ENCODE results near the gene TMEM88.

TMEM88 gene

GRCh38 chr17:7833795-7834541, 20.9 kb upstream of the TMEM88 start, which contains the start of gene KDM6B:
Gene KDM6B (plus strand): TSS chr17:7834217. CDS start chr17:7845555, 11,338 bp downstream.
- peak; percentile 93 for DNase-seq

GRCh38 chr17:7834542-7834956, 20.3 kb upstream of the TMEM88 start:
- peak; percentile 50 for DNase-seq

- DNase-seq = peak; percentile 97
Measured at GRCh38 chr17:7834957-7835813, 19.7 kb upstream of the TMEM88 start.

GRCh38 chr17:7835814-7836595, 18.9 kb upstream of the TMEM88 start:
- DNase-seq = peak; percentile 67

GRCh38 chr17:7836596-7837407, 18.1 kb upstream of the TMEM88 start:
- DNase-seq = peak; percentile 87

- peak; percentile 53 for DNase-seq
Measured at GRCh38 chr17:7837408-7838088, 17.3 kb upstream of the TMEM88 start.

- peak; percentile 44 for DNase-seq
Measured at GRCh38 chr17:7838090-7839075, 16.5 kb upstream of the TMEM88 start.

- DNase-seq = no peak
Measured at GRCh38 chr17:7839190-7839875, 15.5 kb upstream of the TMEM88 start.

- DNase-seq = no peak
Measured at GRCh38 chr17:7839876-7840261, 15.0 kb upstream of the TMEM88 start.

GRCh38 chr17:7840441-7840840, 14.4 kb upstream of the TMEM88 start:
- no peak for DNase-seq

GRCh38 chr17:7840875-7841274, 14.0 kb upstream of the TMEM88 start:
- no peak for DNase-seq

- DNase-seq = peak; percentile 69
Measured at GRCh38 chr17:7841396-7841914, 13.4 kb upstream of the TMEM88 start.

- peak; percentile 84 for DNase-seq
Measured at GRCh38 chr17:7841915-7842379, 12.9 kb upstream of the TMEM88 start.

GRCh38 chr17:7842380-7843256, 12.2 kb upstream of the TMEM88 start:
- DNase-seq = peak; percentile 57

GRCh38 chr17:7843257-7843535, 11.7 kb upstream of the TMEM88 start:
- DNase-seq = peak; percentile 57

- DNase-seq = peak; percentile 83
Measured at GRCh38 chr17:7843536-7844291, 11.2 kb upstream of the TMEM88 start.

GRCh38 chr17:7844292-7845154, 10.3 kb upstream of the TMEM88 start:
- DNase-seq = peak; percentile 95

Data from NCI-H748 treated with DMSO at 0.1 percent for 48 hours (cell line).